ENCODE data around the gene RRM2.
A peak's percentile ranks its signal among the peaks of the same experiment; 100 is the strongest.

Gene RRM2

DNA sequence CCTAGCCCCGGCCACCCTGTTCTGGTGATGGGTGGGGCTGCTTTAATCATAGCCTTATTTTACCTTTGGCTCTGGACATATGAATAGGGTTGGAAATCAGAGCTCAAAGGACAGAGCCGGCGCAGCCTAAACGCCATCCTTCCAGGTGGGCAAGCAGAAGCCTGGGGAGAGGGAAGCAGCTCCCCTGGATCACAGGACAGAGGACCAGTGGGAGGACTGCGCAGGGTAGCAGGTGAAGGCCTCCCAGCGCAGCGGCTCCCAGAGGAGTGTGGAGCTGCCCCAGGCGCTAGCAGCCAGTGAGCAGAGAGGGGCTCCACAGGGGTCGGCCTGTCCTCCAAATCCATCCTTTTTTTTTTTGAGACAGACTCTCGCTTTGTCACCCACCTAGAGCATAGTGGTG, 25.9 kb upstream of the RRM2 start:
- Histone ChIP-seq H3K27ac (ENCODE audit: extremely low read depth, low read depth, low read length) (no peak overlapping the region), H3K36me3 (ENCODE audit: control insufficient read depth in 2 of 2, insufficient read depth in 1 of 2, low read length in 2 of 2) (no peaks in the 10 kb centered on the region), H3K4me1 (ENCODE audit: control insufficient read depth, insufficient read depth, low read length) (peaks cover 2% of the 10 kb centered on the region; the same call in 1 of the 2 replicates), H3K4me3 (ENCODE audit: low read depth, low read length) (no peak overlapping the region), H3K9me3 (ENCODE audit: control insufficient read depth, insufficient read depth, low read depth, low read length) (no peaks in the 10 kb centered on the region)
- ChIA-PET POLR2A (interaction anchor here (0.6 to 1.6 kb wide), 5 partner anchors 12 to 1416 kb away, joined by 3 to 9 read pairs (median 4); partner anchors contain the start of gene RRM2), CTCF (interaction anchor here (0.5 to 7.3 kb wide), 33 partner anchors 7 to 704 kb away, joined by 3 to 124 read pairs (median 3); no protein-coding TSS in a partner anchor)
- TF ChIP-seq ZNF248 (tag by site-specific recombination; IDR thresholded peaks at IDR 0.05) (no peak), ZNF10 (tag by site-specific recombination; IDR thresholded peaks at IDR 0.05) (0 out of 2 replicates have a peak, but pooled peaks have one; percentile 14)

DNA sequence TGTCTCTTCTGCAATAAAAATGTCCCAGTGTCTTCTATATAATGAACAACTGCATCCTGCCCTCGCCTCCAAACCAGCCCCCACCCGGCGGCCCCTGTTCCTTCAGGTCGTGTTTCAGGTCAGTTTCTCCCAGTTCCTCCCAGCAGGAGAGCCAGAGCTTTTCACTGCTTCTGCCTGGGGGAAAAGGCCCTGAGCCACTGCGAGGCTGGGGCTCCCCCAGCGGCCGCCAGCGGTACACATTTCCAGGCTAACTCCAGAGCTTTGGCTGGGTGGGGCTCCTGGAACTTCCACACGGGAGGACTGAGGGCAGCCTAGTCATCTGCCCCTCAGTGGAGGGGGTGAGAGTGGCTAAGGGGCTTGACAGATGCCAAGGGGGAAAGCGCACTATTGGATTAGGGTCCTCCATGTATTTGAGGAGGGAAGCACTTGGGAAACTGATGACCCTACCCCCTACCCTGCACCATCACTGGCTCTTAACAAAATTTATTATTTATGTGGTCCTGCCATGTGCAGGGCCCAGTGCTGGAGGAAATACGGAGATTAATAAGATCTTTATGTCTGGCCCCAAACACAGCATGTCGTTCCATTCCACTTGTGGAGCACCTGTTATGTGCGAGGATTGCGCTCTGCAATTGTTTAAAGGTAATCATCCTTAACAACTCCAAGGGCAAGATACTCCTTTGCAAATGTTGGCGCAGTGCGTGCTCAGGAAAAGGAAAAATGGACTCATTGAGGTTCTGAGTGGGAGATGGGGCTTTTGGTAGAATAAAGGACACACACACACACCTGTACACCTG, 25.0 kb upstream of the RRM2 start:
- ChIA-PET POLR2A (interaction anchor here (0.6 to 1.6 kb wide), 6 partner anchors 11 to 1416 kb away, joined by 3 to 9 read pairs (median 4); partner anchors contain the start of gene RRM2), CTCF (interaction anchor here (0.6 to 7.3 kb wide), 31 partner anchors 8 to 705 kb away, joined by 3 to 124 read pairs (median 4); no protein-coding TSS in a partner anchor)
- Histone ChIP-seq H3K4me3 (ENCODE audit: low read depth, low read length) (no peak overlapping the region), H3K36me3 (ENCODE audit: control insufficient read depth in 2 of 2, insufficient read depth in 1 of 2, low read length in 2 of 2) (no peaks in the 10 kb centered on the region), H3K9me3 (ENCODE audit: control insufficient read depth, insufficient read depth, low read depth, low read length) (no peaks in the 10 kb centered on the region), H3K4me1 (ENCODE audit: control insufficient read depth, insufficient read depth, low read length) (peaks cover 2% of the 10 kb centered on the region; the same call in 1 of the 2 replicates), H3K27ac (ENCODE audit: extremely low read depth, low read depth, low read length) (no peak overlapping the region)
- TF ChIP-seq MZF1 (tag by site-specific recombination; IDR thresholded peaks at IDR 0.05; ENCODE audit: borderline replicate concordance) (no peak), ZNF416 (tag by site-specific recombination; IDR thresholded peaks at IDR 0.05) (no peak), GLIS1 (tag by site-specific recombination; IDR thresholded peaks at IDR 0.05) (peak; percentile 34; the same call in 1 of the 2 replicates), OVOL3 (tag by site-specific recombination; IDR thresholded peaks at IDR 0.05) (no peak), EGR2 (tag by site-specific recombination; IDR thresholded peaks at IDR 0.05; ENCODE audit: low read depth) (no peak), ZIC2 (tag by site-specific recombination; IDR thresholded peaks at IDR 0.05) (peak; percentile 38; the same call in 1 of the 2 replicates), IKZF3 (tag by site-specific recombination; IDR thresholded peaks at IDR 0.05) (peak; percentile 88), ZNF510 (tag by site-specific recombination; IDR thresholded peaks at IDR 0.05; ENCODE audit: insufficient replicate concordance) (no peak), PRDM1 (tag by site-specific recombination; IDR thresholded peaks at IDR 0.05) (peak; percentile 74), ZBTB17 (tag by site-specific recombination; IDR thresholded peaks at IDR 0.05) (peak; percentile 73), ZNF473 (tag by site-specific recombination; IDR thresholded peaks at IDR 0.05) (no peak), ZNF37A (tag by site-specific recombination; IDR thresholded peaks at IDR 0.05) (no peak), ZNF19 (tag by site-specific recombination; IDR thresholded peaks at IDR 0.05; ENCODE audit: low read depth) (no peak), KLF10 (tag by site-specific recombination; IDR thresholded peaks at IDR 0.05) (no peak), ZNF2 (tag by site-specific recombination; IDR thresholded peaks at IDR 0.05) (0 out of 2 replicates have a peak, but pooled peaks have one; percentile 28), ZEB2 (tag by site-specific recombination; IDR thresholded peaks at IDR 0.05) (no peak), ZNF132 (tag by site-specific recombination; IDR thresholded peaks at IDR 0.05; ENCODE audit: borderline replicate concordance) (no peak), ZNF791 (tag by site-specific recombination; IDR thresholded peaks at IDR 0.05) (no peak), GLI2 (tag by site-specific recombination; IDR thresholded peaks at IDR 0.05; ENCODE audit: borderline replicate concordance, low read depth) (no peak), ZNF548 (tag by site-specific recombination; IDR thresholded peaks at IDR 0.05) (no peak), ZNF544 (tag by site-specific recombination; IDR thresholded peaks at IDR 0.05) (no peak), OSR2 (tag by site-specific recombination; IDR thresholded peaks at IDR 0.05) (no peak), ZNF660 (tag by site-specific recombination; IDR thresholded peaks at IDR 0.05) (peak; percentile 68; the same call in 1 of the 2 replicates), SCRT2 (tag by site-specific recombination; IDR thresholded peaks at IDR 0.05) (peak; percentile 41; the same call in 1 of the 2 replicates), ZNF785 (tag by site-specific recombination; IDR thresholded peaks at IDR 0.05) (no peak), ZXDB (tag by site-specific recombination; IDR thresholded peaks at IDR 0.05) (no peak)
- TF ChIP-seq, protein P1, sequence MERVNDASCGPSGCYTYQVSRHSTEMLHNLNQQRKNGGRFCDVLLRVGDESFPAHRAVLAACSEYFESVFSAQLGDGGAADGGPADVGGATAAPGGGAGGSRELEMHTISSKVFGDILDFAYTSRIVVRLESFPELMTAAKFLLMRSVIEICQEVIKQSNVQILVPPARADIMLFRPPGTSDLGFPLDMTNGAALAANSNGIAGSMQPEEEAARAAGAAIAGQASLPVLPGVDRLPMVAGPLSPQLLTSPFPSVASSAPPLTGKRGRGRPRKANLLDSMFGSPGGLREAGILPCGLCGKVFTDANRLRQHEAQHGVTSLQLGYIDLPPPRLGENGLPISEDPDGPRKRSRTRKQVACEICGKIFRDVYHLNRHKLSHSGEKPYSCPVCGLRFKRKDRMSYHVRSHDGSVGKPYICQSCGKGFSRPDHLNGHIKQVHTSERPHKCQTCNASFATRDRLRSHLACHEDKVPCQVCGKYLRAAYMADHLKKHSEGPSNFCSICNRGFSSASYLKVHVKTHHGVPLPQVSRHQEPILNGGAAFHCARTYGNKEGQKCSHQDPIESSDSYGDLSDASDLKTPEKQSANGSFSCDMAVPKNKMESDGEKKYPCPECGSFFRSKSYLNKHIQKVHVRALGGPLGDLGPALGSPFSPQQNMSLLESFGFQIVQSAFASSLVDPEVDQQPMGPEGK (tag by site-specific recombination; IDR thresholded peaks at IDR 0.05): peak; percentile 28; the same call in 1 of the 2 replicates
- TF ChIP-seq, protein P2, sequence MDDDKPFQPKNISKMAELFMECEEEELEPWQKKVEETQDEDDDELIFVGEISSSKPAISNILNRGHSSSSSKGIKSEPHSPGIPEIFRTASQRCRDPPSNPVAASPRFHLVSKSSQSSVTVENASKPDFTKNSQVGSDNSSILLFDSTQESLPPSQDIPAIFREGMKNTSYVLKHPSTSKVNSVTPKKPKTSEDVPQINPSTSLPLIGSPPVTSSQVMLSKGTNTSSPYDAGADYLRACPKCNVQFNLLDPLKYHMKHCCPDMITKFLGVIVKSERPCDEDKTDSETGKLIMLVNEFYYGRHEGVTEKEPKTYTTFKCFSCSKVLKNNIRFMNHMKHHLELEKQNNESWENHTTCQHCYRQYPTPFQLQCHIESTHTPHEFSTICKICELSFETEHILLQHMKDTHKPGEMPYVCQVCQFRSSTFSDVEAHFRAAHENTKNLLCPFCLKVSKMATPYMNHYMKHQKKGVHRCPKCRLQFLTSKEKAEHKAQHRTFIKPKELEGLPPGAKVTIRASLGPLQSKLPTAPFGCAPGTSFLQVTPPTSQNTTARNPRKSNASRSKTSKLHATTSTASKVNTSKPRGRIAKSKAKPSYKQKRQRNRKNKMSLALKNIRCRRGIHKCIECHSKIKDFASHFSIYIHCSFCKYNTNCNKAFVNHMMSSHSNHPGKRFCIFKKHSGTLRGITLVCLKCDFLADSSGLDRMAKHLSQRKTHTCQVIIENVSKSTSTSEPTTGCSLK (tag by site-specific recombination; IDR thresholded peaks at IDR 0.05): no peak

Measured in HEK293 (cell line).